Coronary artery (tissue), 2 donors: Measurements from ENCODE around the gene MRRF.

Experiments
- DNase-seq: peaks from one replicate; pipeline ENCODE4 v3.0.0-alpha.2; 2017; ENCODE audit warnings: low spot score
- H3K27ac ChIP-seq, 2 donors: fragments of 200-600 bp; sonication (generic); one replicate each; pipeline ENCODE4 v1.5.1; 2016 to 2019
- H3K4me3 ChIP-seq: fragments of 200-600 bp; sonication (generic); 2 replicates; pipeline ENCODE4 v1.5.1; 2016; ENCODE audit warnings: mild to moderate bottlenecking, moderate library complexity
- CTCF ChIP-seq: fragments of 200-600 bp; sonication (generic); IDR thresholded peaks from one replicate; pipeline ENCODE4 v1.5.1; 2019; ENCODE audit warnings: antibody characterized with exemption

MRRF gene

GRCh38 chr9:122218935-122219855, 45.5 kb upstream of the MRRF start:
- peak overlapping the region; percentile 56 for H3K4me3 ChIP-seq
- no peak overlapping the region for H3K27ac ChIP-seq
- no peak for TF ChIP-seq CTCF
- peak; percentile 69 for DNase-seq

GRCh38 chr9:122219856-122220672, 44.6 kb upstream of the MRRF start:
- peak overlapping the region; percentile 56 for H3K4me3 ChIP-seq

GRCh38 chr9:122220673-122221182, 44.0 kb upstream of the MRRF start:
- H3K27ac ChIP-seq, result no peak overlapping the region
- TF ChIP-seq CTCF, result no peak
- DNase-seq, result no peak
- peak overlapping the region; percentile 56 for H3K4me3 ChIP-seq

More at GRCh38 chr9:122219856-122220672, 44.6 kb upstream of the MRRF start:
- no peak overlapping the region for H3K27ac ChIP-seq
- peak; percentile 58 for DNase-seq
- TF ChIP-seq CTCF, result no peak

- Histone ChIP-seq H3K4me3 (no peak overlapping the region), H3K27ac (no peak overlapping the region)
- DNase-seq, result peak; percentile 40
- no peak for TF ChIP-seq CTCF
Measured at GRCh38 chr9:122221183-122221811, 43.4 kb upstream of the MRRF start.

GRCh38 chr9:122222791-122223190, 41.9 kb upstream of the MRRF start:
- no peak overlapping the region for H3K4me3 ChIP-seq

More at GRCh38 chr9:122222791-122223190, 41.9 kb upstream of the MRRF start:
- no peak for DNase-seq
- no peak overlapping the region for H3K27ac ChIP-seq
- no peak for TF ChIP-seq CTCF
